NCI-H1092 (cell line): ENCODE results near the gene YAE1.

ENCODE experiments used
- DNase-seq: peaks from one replicate; lab custom pipeline; 2025; lab: John Stamatoyannopoulos, UW

The YAE1 gene

GRCh38 chr7:39608278-39608677 lies 42.1 kb downstream of the YAE1 start:
- DNase-seq = no peak

DNA sequence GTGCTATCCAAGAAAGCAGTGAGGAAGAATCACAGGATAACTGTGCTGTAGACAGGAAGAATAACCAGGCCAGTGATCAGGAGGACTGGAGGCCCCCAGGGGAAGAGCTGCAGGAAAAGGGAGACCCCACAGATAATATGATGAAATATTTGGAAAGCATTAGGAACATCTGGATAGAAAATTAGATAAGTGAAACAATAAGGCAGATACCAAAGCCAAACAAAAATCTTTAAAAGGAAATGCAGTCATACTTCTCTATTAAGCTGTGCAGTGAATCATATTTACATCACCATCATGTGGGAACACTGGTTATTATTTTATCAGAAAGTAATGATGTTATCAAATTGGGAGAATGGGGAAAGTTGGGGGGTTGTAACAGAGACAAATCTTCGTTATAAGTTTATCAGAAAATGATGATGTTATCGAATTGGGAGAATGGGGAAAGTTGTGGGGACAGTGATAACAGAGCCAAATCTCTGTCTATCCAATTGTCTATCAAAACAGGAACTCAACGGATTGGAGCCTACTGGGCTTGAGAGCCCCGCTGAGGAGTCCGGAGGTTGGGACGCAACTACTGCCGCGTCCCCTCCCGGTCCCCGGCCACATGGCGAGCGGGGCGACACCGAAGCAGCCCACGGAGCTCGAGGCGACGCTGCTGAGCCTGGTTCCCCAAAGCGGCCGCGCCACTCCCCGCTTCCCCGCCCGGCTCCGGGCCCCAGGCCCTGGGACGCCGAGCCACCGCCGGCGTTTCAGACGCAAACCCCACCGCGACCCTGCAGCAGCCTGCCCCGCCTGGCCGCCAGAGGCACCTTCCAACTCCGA lies 43.1 kb downstream of the YAE1 start:
- no peak for DNase-seq

GRCh38 chr7:39609935-39610263 lies 43.7 kb downstream of the YAE1 start:
- DNase-seq = no peak

DNA sequence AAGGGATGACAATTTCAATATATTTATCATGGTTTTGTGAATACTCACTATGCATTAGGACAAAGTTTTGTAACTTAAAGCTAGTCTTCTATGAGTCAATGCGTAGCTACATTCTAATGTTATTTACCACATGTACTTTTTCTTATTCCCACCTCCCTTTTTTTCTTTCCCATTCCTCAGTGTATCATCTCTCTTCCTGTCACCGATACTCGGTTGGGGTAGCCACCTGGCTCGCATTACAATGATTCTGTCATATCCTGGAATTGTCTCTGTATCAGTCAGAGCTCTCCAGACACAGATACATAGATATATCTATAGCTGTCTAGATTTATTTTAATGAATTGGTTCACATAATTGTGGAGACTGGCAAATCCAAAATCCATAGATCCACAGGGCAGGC lies 47.4 kb downstream of the YAE1 start:
- no peak for DNase-seq

GRCh38 chr7:39614299-39614698 lies 48.1 kb downstream of the YAE1 start:
- no peak for DNase-seq

GRCh38 chr7:39615350-39615975 lies 49.3 kb downstream of the YAE1 start:
- no peak for DNase-seq

DNA sequence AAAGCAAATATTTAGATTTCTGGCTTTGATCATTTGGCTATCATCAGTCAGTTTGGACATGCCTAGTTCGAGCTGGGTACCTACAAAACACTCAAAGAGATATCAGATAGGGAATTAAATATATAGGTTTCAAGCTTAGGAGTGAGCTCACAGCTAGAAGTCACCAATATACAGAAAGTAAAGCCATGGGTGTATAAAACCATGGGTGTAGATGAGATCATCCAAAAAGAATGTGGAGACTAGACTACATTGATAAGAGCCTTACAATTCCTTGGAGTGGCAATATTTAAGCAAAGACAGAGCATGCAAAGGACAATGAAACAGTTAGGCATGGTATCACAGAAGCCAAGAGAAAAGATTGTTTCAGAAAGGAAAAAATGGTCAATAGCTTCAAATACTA lies 49.9 kb downstream of the YAE1 start:
- no peak for DNase-seq

DNA sequence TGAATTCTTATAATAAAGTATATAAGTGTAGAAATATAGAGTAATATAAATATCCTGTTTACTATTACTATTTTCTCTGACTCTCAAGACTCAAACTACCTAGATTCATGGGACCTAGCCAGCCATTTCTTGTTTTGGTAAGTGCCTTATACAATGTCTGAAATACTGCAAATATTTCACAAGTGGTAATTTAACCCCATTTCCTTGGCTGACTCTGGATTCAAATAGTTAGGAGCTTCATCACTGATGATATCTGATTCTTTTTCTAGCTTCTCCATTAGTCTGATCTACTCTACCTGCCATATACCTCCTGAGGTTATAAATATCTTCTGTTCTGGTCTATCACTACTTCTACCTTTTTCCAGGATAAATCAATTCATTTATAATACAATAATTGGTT lies 50.8 kb downstream of the YAE1 start:
- DNase-seq = no peak

DNA sequence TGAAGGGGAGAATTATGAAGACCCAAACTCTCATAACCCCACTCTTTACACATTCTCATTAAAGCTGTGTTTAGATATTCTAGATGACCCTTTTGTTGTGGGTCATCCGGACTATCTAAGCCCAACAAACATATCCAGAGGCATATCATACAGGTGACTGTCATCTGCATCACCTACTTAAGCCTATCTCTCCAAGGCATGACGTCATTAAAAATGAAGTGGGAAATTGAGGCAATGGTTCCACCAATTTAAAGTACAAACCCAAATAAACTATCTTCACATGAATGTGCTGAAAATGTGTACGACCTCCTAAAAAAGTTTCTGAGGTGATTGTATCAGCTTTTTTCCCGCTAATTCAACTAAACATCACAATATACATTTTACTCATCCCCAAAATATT lies 52.7 kb downstream of the YAE1 start:
- DNase-seq = no peak

DNA sequence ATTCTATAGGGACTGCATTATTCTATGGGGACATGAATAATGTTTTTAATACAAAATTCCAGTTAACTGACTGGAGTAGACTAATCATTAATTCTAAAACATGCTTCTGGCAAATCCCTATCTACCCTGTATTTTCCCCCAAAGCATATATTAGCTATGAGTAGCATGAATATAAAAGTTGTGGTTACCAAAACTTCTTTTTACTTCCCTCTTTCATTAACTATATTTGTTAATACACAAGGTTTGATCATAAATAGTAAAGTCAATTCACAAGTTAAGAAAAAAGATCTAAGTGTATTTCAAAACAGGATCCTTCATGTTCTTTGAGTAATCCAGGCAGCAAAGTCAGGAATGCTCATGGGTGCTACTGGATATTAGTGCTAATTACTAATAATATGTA lies 54.3 kb downstream of the YAE1 start:
- no peak for DNase-seq

DNA sequence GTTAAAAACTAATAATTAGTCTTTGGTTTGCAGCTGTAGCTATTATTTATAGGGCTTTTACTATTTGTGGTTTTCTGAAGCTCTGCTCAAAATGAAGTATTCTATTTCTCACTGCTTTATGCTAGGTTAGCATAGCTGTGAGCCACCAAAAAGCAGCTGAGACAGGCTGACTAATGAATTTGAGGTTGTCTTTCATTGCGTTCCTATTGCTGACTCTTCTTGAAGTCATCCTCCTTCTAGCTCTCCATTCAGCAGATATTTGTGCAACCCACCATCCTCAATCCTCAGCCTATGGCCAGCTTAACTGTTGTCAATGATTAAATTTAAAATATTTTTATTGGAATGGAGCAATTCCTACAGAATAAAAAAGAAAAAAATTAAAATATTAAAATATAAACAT lies 55.1 kb downstream of the YAE1 start:
- no peak for DNase-seq

- no peak for DNase-seq
These were observed 55.7 kb downstream of the YAE1 start for GRCh38 chr7:39621784-39622411.
